H1 (cell line): ENCODE results near the gene STRN. TPM values are rescaled to one million over a fixed set of nuclear protein-coding genes. Genes with fewer than 3 reads are reported as not detected.

ENCODE experiments used
- CTCF ChIA-PET: fragments of 300-600 bp; sonication (Branson Sonifier 250); formaldehyde crosslinking; loops from one replicate; lab custom pipeline; 2021; ENCODE audit not compliant: partially characterized antibody; lab: Charles Lee
- POLR2A ChIA-PET: fragments of 300-600 bp; sonication (Branson Sonifier 250); formaldehyde crosslinking; loops from one replicate; lab custom pipeline; 2021; ENCODE audit warnings: inconsistent platforms; ENCODE audit not compliant: partially characterized antibody; lab: Charles Lee
- DNase-seq, 2 experiments: peaks; one replicate each; pipeline versions ENCODE4 v3.0.0 to v3.0.0-alpha.2; 2010 to 2022; ENCODE audit warnings: low spot score in 2 of 2, low read depth in 1 of 2, mixed read lengths in 1 of 2
- FAIRE-seq: peaks from 2 replicates; lab custom pipeline; 2011; peaks lifted over from hg19 to GRCh38; lab: Jason Lieb, UNC
- H2AFZ ChIP-seq: 2 replicates; pipeline ENCODE4 v1.8.1; 2012; ENCODE audit warnings: low read length, inconsistent platforms
- H2AK5ac ChIP-seq: 2 replicates; pipeline ENCODE4 v1.6.1; 2013; ENCODE audit warnings: low read depth, low read length
- H2BK120ac ChIP-seq: replicated peaks from 2 replicates; pipeline ENCODE3; 2013; ENCODE audit warnings: low read depth, low read length, inconsistent platforms
- H2BK12ac ChIP-seq: 2 replicates; pipeline ENCODE4 v1.6.1; 2013; ENCODE audit warnings: low read depth, low read length
- H2BK15ac ChIP-seq: 2 replicates; pipeline ENCODE4 v1.6.1; 2013; ENCODE audit warnings: low read length
- H2BK20ac ChIP-seq: 2 replicates; pipeline ENCODE4 v1.6.1; 2013; ENCODE audit warnings: low read length
- H2BK5ac ChIP-seq: 2 replicates; pipeline ENCODE4 v1.6.1; 2013; ENCODE audit warnings: low read depth, low read length
- H3K14ac ChIP-seq: 2 replicates; pipeline ENCODE4 v1.6.1; 2013; ENCODE audit warnings: inconsistent platforms; ENCODE audit not compliant: insufficient read length
- H3K18ac ChIP-seq: 2 replicates; pipeline ENCODE4 v1.6.1; 2013; ENCODE audit warnings: low read length; ENCODE audit errors: extremely low read depth
- H3K23ac ChIP-seq: 2 replicates; pipeline ENCODE4 v1.6.1; 2013; ENCODE audit warnings: inconsistent platforms; ENCODE audit not compliant: insufficient read length
- H3K23me2 ChIP-seq: 2 replicates; pipeline ENCODE4 v1.6.1; 2013; ENCODE audit warnings: low read depth, low read length
- H3K27ac ChIP-seq: 2 replicates; pipeline ENCODE4 v1.6.1; 2011; ENCODE audit warnings: low read depth, low read length, inconsistent platforms
- H3K27me3 ChIP-seq, 4 experiments: replicated peaks in 1 of 4; 1 replicate in 1 of 4; 2 replicates in 3 of 4; pipeline versions ENCODE4 v1.6.1 to v1.8.1; 2011 to 2013; ENCODE audit warnings: low read length in 3 of 4, mild to moderate bottlenecking in 3 of 4, inconsistent platforms in 2 of 4, mixed read lengths in 2 of 4, moderate library complexity in 1 of 4; ENCODE audit not compliant: control insufficient read depth in 3 of 4, insufficient read depth in 3 of 4; ENCODE audit errors: extremely low read depth in 1 of 4
- H3K36me3 ChIP-seq, 4 experiments: 2 replicates each; pipeline versions ENCODE4 v1.6.1 to v1.8.1; 2011 to 2013; ENCODE audit warnings: mild to moderate bottlenecking in 4 of 4, low read length in 3 of 4, moderate library complexity in 2 of 4, control low read depth in 1 of 4, inconsistent platforms in 1 of 4; ENCODE audit not compliant: insufficient read depth in 4 of 4, control insufficient read depth in 2 of 4
- H3K4ac ChIP-seq: replicated peaks from 2 replicates; pipeline ENCODE3; 2013; ENCODE audit warnings: low read length, low read depth, mixed read lengths, inconsistent platforms; ENCODE audit not compliant: insufficient read length
- H3K4me1 ChIP-seq, 4 experiments: replicated peaks in 1 of 4; 1 replicate in 1 of 4; 2 replicates in 3 of 4; pipeline versions ENCODE4 v1.6.1 to v1.8.1; 2011 to 2013; ENCODE audit warnings: low read length in 3 of 4, inconsistent platforms in 2 of 4, mixed read lengths in 1 of 4; ENCODE audit not compliant: insufficient read depth in 4 of 4, control insufficient read depth in 3 of 4
- H3K4me2 ChIP-seq, 2 experiments: 2 replicates each; pipeline versions ENCODE4 v1.6.1 to v1.8.1; 2011 to 2013; ENCODE audit warnings: low read depth in 2 of 2, low read length in 2 of 2, control low read depth in 1 of 2, inconsistent platforms in 1 of 2, mild to moderate bottlenecking in 1 of 2; ENCODE audit not compliant: insufficient read depth in 1 of 2
- H3K4me3 ChIP-seq, 4 experiments: fragments of 200-600, 300-600 bp in 1 of 4; sonication (generic), shearing (Covaris generic), sonication (Bioruptor Twin) in 1 of 4; 2 replicates each; pipeline versions ENCODE4 v1.5.1 to v1.8.1; 2011 to 2016; ENCODE audit warnings: low read length in 4 of 4, low read depth in 3 of 4, control low read depth in 2 of 4, inconsistent platforms in 2 of 4, mild to moderate bottlenecking in 2 of 4, mixed read lengths in 1 of 4, moderate library complexity in 1 of 4; ENCODE audit not compliant: insufficient read depth in 2 of 4; ENCODE audit errors: extremely low read depth in 1 of 4
- H3K56ac ChIP-seq: replicated peaks from 2 replicates; pipeline ENCODE3; 2013; ENCODE audit warnings: low read depth, mild to moderate bottlenecking, mixed read lengths, low read length, inconsistent platforms; ENCODE audit not compliant: insufficient read length
- H3K79me1 ChIP-seq: 2 replicates; pipeline ENCODE4 v1.6.1; 2013; ENCODE audit warnings: low read depth, low read length, control low read depth
- H3K79me2 ChIP-seq, 2 experiments: 2 replicates each; pipeline versions ENCODE4 v1.6.1 to v1.8.1; 2012 to 2013; ENCODE audit warnings: low read length in 2 of 2, mild to moderate bottlenecking in 2 of 2, inconsistent platforms in 1 of 2; ENCODE audit not compliant: insufficient read depth in 2 of 2, control insufficient read depth in 1 of 2
- H3K9ac ChIP-seq, 4 experiments: replicated peaks in 1 of 4; 1 replicate in 1 of 4; 2 replicates in 3 of 4; pipeline versions ENCODE4 v1.6.1 to v1.8.1; 2011 to 2013; ENCODE audit warnings: low read depth in 3 of 4, low read length in 3 of 4, control low read depth in 2 of 4, mild to moderate bottlenecking in 2 of 4, moderate library complexity in 2 of 4, inconsistent platforms in 1 of 4; ENCODE audit errors: extremely low read depth in 1 of 4
- H3K9me3 ChIP-seq, 2 experiments: 2 replicates each; pipeline versions ENCODE4 v1.6.1 to v1.8.1; 2012 to 2013; ENCODE audit warnings: mild to moderate bottlenecking in 2 of 2, moderate library complexity in 2 of 2, control low read depth in 1 of 2, inconsistent platforms in 1 of 2, low read depth in 1 of 2, low read length in 1 of 2, mixed read lengths in 1 of 2; ENCODE audit not compliant: insufficient read depth in 2 of 2
- H4K20me1 ChIP-seq, 2 experiments: replicated peaks in 1 of 2; 2 replicates each; pipeline versions ENCODE3 to v1.8.1; 2011 to 2013; ENCODE audit warnings: inconsistent platforms in 2 of 2, low read length in 2 of 2, mild to moderate bottlenecking in 1 of 2; ENCODE audit not compliant: insufficient read depth in 2 of 2, control insufficient read depth in 1 of 2
- H4K5ac ChIP-seq: 2 replicates; pipeline ENCODE4 v1.6.1; 2013; ENCODE audit warnings: low read length, low read depth, mixed read lengths, inconsistent platforms; ENCODE audit not compliant: insufficient read length
- H4K8ac ChIP-seq: 2 replicates; pipeline ENCODE4 v1.8.0; 2013; ENCODE audit warnings: mild to moderate bottlenecking, moderate library complexity, low read length, inconsistent platforms; ENCODE audit not compliant: insufficient read depth; ENCODE audit errors: extremely low read depth
- H4K91ac ChIP-seq: replicated peaks from 2 replicates; pipeline ENCODE3; 2013; ENCODE audit warnings: low read length, mixed read lengths, inconsistent platforms; ENCODE audit not compliant: insufficient read length
- ASH2L ChIP-seq: fragments of 200-600, 300-600 bp; sonication (generic); IDR thresholded peaks from one replicate; pipeline ENCODE4 v1.7.1; 2017; ENCODE audit warnings: low read length
- ATF2 ChIP-seq: IDR thresholded peaks from 2 replicates; pipeline ENCODE4 v1.6.1; 2012; ENCODE audit warnings: low read length, inconsistent platforms
- CHD2 ChIP-seq: IDR thresholded peaks from 2 replicates; pipeline ENCODE4 v1.6.1; 2012; ENCODE audit warnings: low read length, improper control_type of control experiment
- CTBP2 ChIP-seq: IDR thresholded peaks from 2 replicates; pipeline ENCODE4 v1.7.0; 2011; ENCODE audit warnings: borderline replicate concordance, mild to moderate bottlenecking, moderate library complexity, mixed read lengths, low read length; ENCODE audit not compliant: insufficient read depth, insufficient read length
- GABPA ChIP-seq: IDR thresholded peaks from 2 replicates; pipeline ENCODE4 v1.6.1; 2011; ENCODE audit warnings: mild to moderate bottlenecking, low read length, moderate library complexity, borderline replicate concordance; ENCODE audit not compliant: insufficient read depth
- JUND ChIP-seq: IDR thresholded peaks from 2 replicates; pipeline ENCODE4 v1.6.1; 2011; ENCODE audit warnings: mild to moderate bottlenecking, improper control_type of control experiment, low read length
- RBBP5 ChIP-seq: IDR thresholded peaks from 2 replicates; pipeline ENCODE4 v1.7.1; 2012; ENCODE audit warnings: low read depth, mild to moderate bottlenecking, inconsistent platforms, low read length, moderate library complexity, borderline replicate concordance
- SIRT6 ChIP-seq: IDR thresholded peaks from one replicate; pipeline ENCODE4 v1.7.1; 2012; ENCODE audit warnings: low read length, inconsistent platforms
- SP1 ChIP-seq: IDR thresholded peaks from 2 replicates; pipeline ENCODE4 v1.6.1; 2011; ENCODE audit warnings: low read depth, low read length
- SP4 ChIP-seq: IDR thresholded peaks from 2 replicates; pipeline ENCODE4 v1.6.1; 2012; ENCODE audit warnings: low read length, inconsistent platforms
- SRF ChIP-seq: IDR thresholded peaks from 2 replicates; pipeline ENCODE4 v1.6.1; 2011; ENCODE audit warnings: mild to moderate bottlenecking, low read depth, low read length, moderate library complexity
- TCF12 ChIP-seq: IDR thresholded peaks from 2 replicates; pipeline ENCODE4 v1.6.1; 2011; ENCODE audit warnings: low read depth, mild to moderate bottlenecking, low read length
- WGBS, 2 experiments: shearing (Covaris generic) in 1 of 2; methylation state at CpG; one replicate each; pipeline versions ENCODE4 v1.1.6 to v1.1.7; 2013 to 2015; ENCODE audit warnings: low lambda C conversion rate in 2 of 2, mixed read lengths in 2 of 2, inconsistent platforms in 1 of 2, low coverage in 1 of 2, missing lambda C conversion rate in 1 of 2; ENCODE audit not compliant: insufficient replicate concordance in 2 of 2, insufficient coverage in 1 of 2, insufficient read length in 1 of 2; ENCODE audit errors: extremely low coverage in 1 of 2, missing lambda C conversion rate in 1 of 2; 5-methylcytosine and 5-hydroxymethylcytosine counted together
- polyA plus RNA-seq, 7 experiments: library from polyadenylated mRNA; depleted of rRNA in 3 of 7; stranded (reverse) in 5 of 7; unstranded in 2 of 7; fragments of >200 nt in 5 of 7; fragments of 200-250 nt in 2 of 7; gene quantifications; 1 replicate in 5 of 7; 2 replicates in 1 of 7; 4 replicates in 1 of 7; pipeline versions ENCODE4 v1.2.1 to v1.2.3, GENCODE V29; 2011 to 2013; ENCODE audit warnings: missing spikeins in 2 of 7, mixed read lengths in 2 of 7
- total RNA-seq: library from RNA; stranded (reverse); fragmentation: NEBNext Ultra II Directional; extraction: Animal tissue kit (Norgen Biotek cat#: 25700); gene quantifications from 2 replicates; pipeline ENCODE4 v1.2.1, GENCODE V29; 2021

The STRN gene
- total and polyA plus RNA-seq, 2 of the 8 experiments (the other 6 are each of a cell fraction or from before 2014, with no cell fraction given) = 8.3 to 47.0 TPM

GRCh38 chr2:36824273-36824672 is 142.1 kb downstream of the STRN start:
- no peaks in the 10 kb centered on the region for H3K36me3 ChIP-seq
- H3K9me3 ChIP-seq = no peaks in the 10 kb centered on the region
- POLR2A ChIA-PET = interaction anchor here (0.6 kb wide), 1 partner anchor 31 kb away, joined by 3 read pairs; no protein-coding TSS in a partner anchor
- H4K8ac ChIP-seq = no peak overlapping the region
- no peaks in the 10 kb centered on the region for H3K79me1 ChIP-seq
- CTCF ChIA-PET = interaction anchor here (1.3 to 1.4 kb wide), 3 partner anchors 10 to 180 kb away, joined by 3 to 5 read pairs (median 4); no protein-coding TSS in a partner anchor
- H3K4me2 ChIP-seq = peak overlapping the region; percentile 55 to 77
- WGBS, 2 experiments = 70% methylated on average over 7 of the region's 7 CpGs; no CpG with 5 or more reads in 1 of the 2 experiments
- peak overlapping the region; percentile 74; the same call in 1 of the 2 replicates for H2BK20ac ChIP-seq
- H3K4me3 ChIP-seq = peak overlapping the region in 2 of 4 experiments; percentile 17 to 19; a peak in 2 of 8 replicates
- 0 out of 2 replicates have a peak overlapping the region, but pooled peaks have one; percentile 29 for H2AFZ ChIP-seq
- H2BK5ac ChIP-seq = peak overlapping the region; percentile 83; the same call in 1 of the 2 replicates
- H3K4ac ChIP-seq = peak overlapping the region; percentile 98
- H3K14ac ChIP-seq = no peak overlapping the region
- peak overlapping the region; percentile 39; the same call in 1 of the 2 replicates for H2BK12ac ChIP-seq
- peak overlapping the region; percentile 34 for H4K91ac ChIP-seq
- DNase-seq (peak in 1 of 2 experiments; percentile 15), FAIRE-seq (peak; percentile 71)
- H3K18ac ChIP-seq = peak overlapping the region; percentile 90
- H2BK120ac ChIP-seq = peak overlapping the region; percentile 30
- H2BK15ac ChIP-seq = no peak overlapping the region; the same call in 1 of the 2 replicates
- H3K27ac ChIP-seq = no peak overlapping the region
- H3K9ac ChIP-seq = no peak overlapping the region
- H3K4me1 ChIP-seq = peaks cover 3 to 6% (median 4%) of the 10 kb centered on the region in 4 experiments; a peak in 6 of 7 replicates
- H3K27me3 ChIP-seq = no peaks in the 10 kb centered on the region
- H3K56ac ChIP-seq = no peak overlapping the region
- no peaks in the 10 kb centered on the region; the same call in 1 of the 2 replicates for H3K23me2 ChIP-seq
- peak overlapping the region; percentile 10 for H4K5ac ChIP-seq
- no peak overlapping the region for H3K23ac ChIP-seq
- H4K20me1 ChIP-seq = no peaks in the 10 kb centered on the region
- H3K79me2 ChIP-seq = no peaks in the 10 kb centered on the region
- peak overlapping the region; percentile 91 for H2AK5ac ChIP-seq
- peak; percentile 83 for TF ChIP-seq ASH2L
- TF ChIP-seq SP1 = peak; percentile 91
- no peak for TF ChIP-seq GABPA
- no peak for TF ChIP-seq ATF2
- TF ChIP-seq TCF12 = peak; percentile 90
- TF ChIP-seq SP4 = no peak
- no peak for TF ChIP-seq CTBP2
- no peak for TF ChIP-seq SRF
- TF ChIP-seq CHD2 = no peak
- peak; percentile 75; the same call in 1 of the 2 replicates for TF ChIP-seq RBBP5
- no peak for TF ChIP-seq JUND
- TF ChIP-seq SIRT6 = no peak
